HG02763 (cell line): ENCODE measurements around the gene OR13C9.
"Not testable (repeated sequence)": the region's sequence is repeated elsewhere in the genome, so short reads cannot be mapped to it uniquely, and the experiment has no call there.

Experiments
- ATAC-seq: cut with Tn5 transposase; IDR thresholded peaks from one replicate; pipeline ENCODE4 v1.9.1; 2021; ENCODE audit warnings: mild to moderate bottlenecking, moderate library complexity; ENCODE audit not compliant: unreplicated experiment

Gene OR13C9

GRCh38 chr9:104618104-104618503, at the start of gene OR13C9:
OR13C9 (minus strand) TSS chr9:104618204; CDS start chr9:104618204, 0 bp downstream.
- ATAC-seq: no peak

GRCh38 chr9:104658496-104659195, 40.6 kb upstream of the OR13C9 start:
- no peak for ATAC-seq

- no peak for ATAC-seq
These were observed 17.5 kb upstream of the OR13C9 start for GRCh38 chr9:104635456-104635855.

- no peak for ATAC-seq
These were observed 16.0 kb upstream of the OR13C9 start for GRCh38 chr9:104633976-104634520.

- not testable (repeated sequence) for ATAC-seq
These were observed 8.0 kb upstream of the OR13C9 start for GRCh38 chr9:104625964-104626363.

GRCh38 chr9:104617418-104617817, 586 bp downstream of the OR13C9 start:
- no peak for ATAC-seq

GRCh38 chr9:104611213-104611612, 6.8 kb downstream of the OR13C9 start:
- ATAC-seq: no peak

- ATAC-seq: no peak
These were observed 9.7 kb downstream of the OR13C9 start for GRCh38 chr9:104608336-104608735.

- ATAC-seq: no peak
These were observed 11.9 kb downstream of the OR13C9 start for GRCh38 chr9:104606152-104606551.

- not testable (repeated sequence) for ATAC-seq
These were observed 12.5 kb downstream of the OR13C9 start, which contains the start of gene OR13C2 for GRCh38 chr9:104605527-104605926. OR13C2 (minus strand) TSS chr9:104605627; CDS start chr9:104605627, 0 bp downstream.

- peak; percentile 45 for ATAC-seq
These were observed 13.2 kb downstream of the OR13C9 start for GRCh38 chr9:104604801-104605200.

GRCh38 chr9:104599313-104599712, 18.7 kb downstream of the OR13C9 start, which contains the start of gene OR13C5:
OR13C5 (minus strand) TSS chr9:104599413; CDS start chr9:104599413, 0 bp downstream.
- ATAC-seq: not testable (repeated sequence)

- not testable (repeated sequence) for ATAC-seq
These were observed 19.3 kb downstream of the OR13C9 start for GRCh38 chr9:104598749-104599148.

GRCh38 chr9:104589626-104590025, 28.4 kb downstream of the OR13C9 start:
- no peak for ATAC-seq

- no peak for ATAC-seq
These were observed 31.4 kb downstream of the OR13C9 start for GRCh38 chr9:104586496-104587180.

GRCh38 chr9:104580562-104580961, 37.4 kb downstream of the OR13C9 start:
- ATAC-seq: no peak

- no peak for ATAC-seq
These were observed 40.7 kb downstream of the OR13C9 start for GRCh38 chr9:104577263-104577662.

- ATAC-seq: no peak
These were observed 42.5 kb downstream of the OR13C9 start for GRCh38 chr9:104575456-104575855.

- ATAC-seq: no peak
These were observed 45.4 kb downstream of the OR13C9 start for GRCh38 chr9:104572612-104573011.

- no peak for ATAC-seq
These were observed 49.1 kb downstream of the OR13C9 start, which contains the start of gene OR13C8 for GRCh38 chr9:104568868-104569267. OR13C8 (plus strand) TSS chr9:104569168; CDS start chr9:104569168, 0 bp downstream.
